NT2/D1 (cell line): ENCODE results near the gene HMG20B.

ENCODE experiments used
- SUZ12 ChIP-seq: IDR thresholded peaks from 2 replicates; pipeline ENCODE4 v1.6.1; 2011; ENCODE audit not compliant: insufficient read length, insufficient read depth; ENCODE audit errors: extremely low read depth
- YY1 ChIP-seq: IDR thresholded peaks from 2 replicates; pipeline ENCODE4 v1.6.1; 2011; ENCODE audit not compliant: insufficient read length, insufficient read depth

DNA sequence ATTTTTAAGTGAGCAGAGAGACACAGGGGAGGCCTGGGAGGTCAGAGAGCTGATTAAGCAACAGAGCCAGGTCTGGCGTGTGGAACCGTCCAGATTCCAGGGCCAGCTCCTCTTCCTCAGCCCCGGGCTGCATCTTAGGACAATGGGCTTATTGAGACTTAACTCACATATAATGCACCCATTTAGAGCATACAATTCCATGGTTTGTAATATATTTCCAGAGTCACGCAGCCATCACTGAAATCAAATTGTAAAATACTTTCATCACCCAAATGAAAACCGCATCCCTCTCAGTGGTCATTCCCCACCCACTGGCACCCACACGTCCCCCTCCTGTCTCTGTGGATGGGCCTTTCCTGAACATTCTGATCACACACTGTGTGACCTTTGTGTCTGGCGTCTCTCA, 2.1 kb upstream of the HMG20B start:
- TF ChIP-seq SUZ12 (no peak), YY1 (no peak)
